K562 (cell line): ENCODE measurements around the gene ACADSB.

ENCODE experiments used
- CHD4 ChIP-seq: fragments of 200-600 bp; sonication (generic); IDR thresholded peaks from 3 replicates; pipeline ENCODE4 v1.6.1; 2012; ENCODE audit warnings: low read depth, mild to moderate bottlenecking, mixed read lengths, low read length, inconsistent platforms; ENCODE audit not compliant: insufficient read depth, insufficient replicate concordance, poor library complexity, severe bottlenecking
- CREB3 ChIP-seq: fragments of 450-650 bp; conservative IDR thresholded peaks from 2 replicates; pipeline ENCODE4 v1.6.1; 2016; ENCODE audit warnings: missing genetic modification characterization, low read depth, mild to moderate bottlenecking, missing compliant biosample characterization, moderate library complexity
- CTCF ChIP-seq, 3 experiments: IDR thresholded peaks in 2 of 3; conservative IDR thresholded peaks in 1 of 3; 2 replicates each; pipeline ENCODE4 v1.5.1; 2011 to 2012; ENCODE audit warnings: low read length in 3 of 3, mild to moderate bottlenecking in 3 of 3, control low read depth in 2 of 3, improper control_type of control experiment in 1 of 3, inconsistent platforms in 1 of 3, low read depth in 1 of 3, mixed read lengths in 1 of 3, moderate library complexity in 1 of 3; ENCODE audit not compliant: insufficient read depth in 2 of 3
- ESRRA ChIP-seq: fragments of 450-650 bp; IDR thresholded peaks from 2 replicates; pipeline ENCODE4 v1.6.1; 2014; ENCODE audit warnings: low read depth, mild to moderate bottlenecking, moderate library complexity, borderline replicate concordance
- NRF1 ChIP-seq, 2 experiments: fragments of 450-650 bp; IDR thresholded peaks in 1 of 2; conservative IDR thresholded peaks in 1 of 2; 2 replicates each; pipeline ENCODE4 v1.6.1; 2014; ENCODE audit warnings: mild to moderate bottlenecking in 2 of 2
- POLR2AphosphoS2 ChIP-seq: IDR thresholded peaks from 2 replicates; pipeline ENCODE4 v1.6.1; 2012; ENCODE audit warnings: low read length, improper control_type of control experiment
- POLR2AphosphoS5 ChIP-seq: IDR thresholded peaks from 2 replicates; pipeline ENCODE4 v1.6.1; 2011; ENCODE audit warnings: mild to moderate bottlenecking, low read depth, low read length, moderate library complexity; ENCODE audit not compliant: control insufficient read depth, insufficient read depth
- RAD21 ChIP-seq, 2 experiments: fragments of 250-450 bp in 1 of 2; fragments of 450-650 bp in 1 of 2; sonication (Bioruptor Pico) in 1 of 2; formaldehyde crosslinking in 1 of 2; IDR thresholded peaks in 1 of 2; conservative IDR thresholded peaks in 1 of 2; 2 replicates each; pipeline versions ENCODE4 v1.4.0 to v1.8.0; 2020 to 2022; ENCODE audit warnings: mild to moderate bottlenecking in 2 of 2, moderate library complexity in 1 of 2
- RBM34 ChIP-seq: fragments of 200-400 bp; formaldehyde crosslinking; IDR thresholded peaks from 2 replicates; pipeline ENCODE4 v1.6.1; 2018; ENCODE audit warnings: low read length, borderline replicate concordance; ENCODE audit not compliant: insufficient read depth
- ZNF75A ChIP-seq: fragments of 450-650 bp; formaldehyde crosslinking; IDR thresholded peaks from 2 replicates; pipeline ENCODE4 v1.4.0; 2020; ENCODE audit warnings: mild to moderate bottlenecking

- no peak for TF ChIP-seq ZNF75A (CRISPR knock-in tag)
- no peak for TF ChIP-seq RAD21 (CRISPR knock-in tag; conservative IDR thresholded peaks at IDR 0.05 in 1 of 2, IDR thresholded peaks at IDR 0.05 in 1 of 2)
- no peak for TF ChIP-seq ESRRA
- no peak for TF ChIP-seq CTCF (IDR thresholded peaks at IDR 0.05 in 2 of 3, conservative IDR thresholded peaks at IDR 0.05 in 1 of 3; ENCODE audit: insufficient read depth in 2 of 3, low read depth in 1 of 3, low read length in 3 of 3)
- TF ChIP-seq NRF1 (conservative IDR thresholded peaks at IDR 0.05 in 1 of 2, IDR thresholded peaks at IDR 0.05 in 1 of 2), result no peak
- TF ChIP-seq POLR2AphosphoS2, result no peak
- TF ChIP-seq CHD4, result no peak
- TF ChIP-seq CREB3 (tag), result no peak
- no peak for TF ChIP-seq POLR2AphosphoS5
- no peak for TF ChIP-seq RBM34
These were observed 87.6 kb downstream of the ACADSB start for GRCh38 chr10:123096452-123096851.
